Tibial artery (tissue), 4 donors: Measurements from ENCODE around the gene BCCIP.

ENCODE experiments used
- DNase-seq, 2 donors: peaks; one replicate each; pipeline ENCODE4 v3.0.0-alpha.2; 2019
- H3K27ac ChIP-seq, 2 donors: fragments of 200-600 bp; sonication (generic) in 1 of 2; 1 replicate in 1 of 2; 2 replicates in 1 of 2; pipeline ENCODE4 v1.5.1; 2018 to 2019; ENCODE audit warnings: mild to moderate bottlenecking in 1 of 2
- H3K27me3 ChIP-seq, 2 donors: fragments of 200-600 bp; sonication (generic) in 1 of 2; one replicate each; pipeline versions ENCODE4 v1.5.1 to v1.6.0; 2016 to 2019
- H3K36me3 ChIP-seq, 3 donors: fragments of 200-600 bp; sonication (generic) in 2 of 3; one replicate each; pipeline ENCODE4 v1.5.1; 2016 to 2019; ENCODE audit warnings: mild to moderate bottlenecking in 2 of 3
- H3K4me1 ChIP-seq, 4 donors: fragments of 200-600 bp; sonication (generic) in 2 of 4; 1 replicate in 3 of 4; 2 replicates in 1 of 4; pipeline ENCODE4 v1.5.1; 2016 to 2019
- H3K4me3 ChIP-seq, 2 donors: fragments of 200-600 bp; sonication (generic) in 1 of 2; 1 replicate in 1 of 2; 2 replicates in 1 of 2; pipeline ENCODE4 v1.5.1; 2018 to 2019; ENCODE audit warnings: mild to moderate bottlenecking in 2 of 2
- H3K9me3 ChIP-seq, 3 donors: fragments of 200-600 bp; sonication (generic) in 1 of 3; one replicate each; pipeline ENCODE4 v1.5.1; 2016 to 2019
- intact Hi-C: fragments of 100-400 bp; cut with DNase I; formaldehyde crosslinking; loops from one replicate; pipeline ENCODE4 v1.15.0; 2023; ENCODE audit warnings: low total_unique reads
- TF ChIP-seq, protein P1 (sequence below), 2 experiments: fragments of 200-600 bp in 1 of 2; fragments of 450-650 bp in 1 of 2; IDR thresholded peaks; one replicate each; pipeline ENCODE4 v1.5.1; 2017 to 2019; ENCODE audit warnings: antibody characterized with exemption in 2 of 2, mild to moderate bottlenecking in 1 of 2, moderate library complexity in 1 of 2

The BCCIP gene

GRCh38 chr10:125808047-125808446, 15.3 kb upstream of the BCCIP start:
- Histone ChIP-seq H3K27me3 (no peaks in the 10 kb centered on the region), H3K4me1 (no peaks in the 10 kb centered on the region), H3K9me3 (no peaks in the 10 kb centered on the region), H3K4me3 (no peak overlapping the region), H3K36me3 (peaks cover 51 to 79% (median 58%) of the 10 kb centered on the region in 3 donors), H3K27ac (no peak overlapping the region)
- intact Hi-C loops: no loop called here
- TF ChIP-seq, protein P1, sequence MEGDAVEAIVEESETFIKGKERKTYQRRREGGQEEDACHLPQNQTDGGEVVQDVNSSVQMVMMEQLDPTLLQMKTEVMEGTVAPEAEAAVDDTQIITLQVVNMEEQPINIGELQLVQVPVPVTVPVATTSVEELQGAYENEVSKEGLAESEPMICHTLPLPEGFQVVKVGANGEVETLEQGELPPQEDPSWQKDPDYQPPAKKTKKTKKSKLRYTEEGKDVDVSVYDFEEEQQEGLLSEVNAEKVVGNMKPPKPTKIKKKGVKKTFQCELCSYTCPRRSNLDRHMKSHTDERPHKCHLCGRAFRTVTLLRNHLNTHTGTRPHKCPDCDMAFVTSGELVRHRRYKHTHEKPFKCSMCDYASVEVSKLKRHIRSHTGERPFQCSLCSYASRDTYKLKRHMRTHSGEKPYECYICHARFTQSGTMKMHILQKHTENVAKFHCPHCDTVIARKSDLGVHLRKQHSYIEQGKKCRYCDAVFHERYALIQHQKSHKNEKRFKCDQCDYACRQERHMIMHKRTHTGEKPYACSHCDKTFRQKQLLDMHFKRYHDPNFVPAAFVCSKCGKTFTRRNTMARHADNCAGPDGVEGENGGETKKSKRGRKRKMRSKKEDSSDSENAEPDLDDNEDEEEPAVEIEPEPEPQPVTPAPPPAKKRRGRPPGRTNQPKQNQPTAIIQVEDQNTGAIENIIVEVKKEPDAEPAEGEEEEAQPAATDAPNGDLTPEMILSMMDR (IDR thresholded peaks at IDR 0.05): no peak
- no peak for DNase-seq

DNA sequence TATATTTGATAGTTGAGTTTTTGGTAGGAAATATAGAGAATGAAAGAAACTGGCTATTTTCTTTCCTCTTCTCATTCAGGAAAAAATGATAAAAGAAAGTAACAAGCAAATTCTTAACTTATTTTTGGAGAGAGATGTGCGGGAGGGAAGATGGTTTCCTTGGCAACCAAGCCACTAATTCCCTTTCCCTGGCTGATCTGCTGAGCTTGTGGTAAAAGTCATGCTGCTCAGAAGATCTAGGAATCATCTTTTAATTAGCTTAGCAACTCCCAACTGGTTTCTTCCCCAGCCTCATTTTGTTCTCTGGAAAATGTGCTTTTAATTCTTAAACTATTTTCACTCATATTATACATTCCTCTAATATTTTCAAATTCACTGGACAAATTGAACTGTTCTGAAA, 12.1 kb upstream of the BCCIP start:
- no peaks in the 10 kb centered on the region for H3K9me3 ChIP-seq
- no peak for DNase-seq
- no peaks in the 10 kb centered on the region for H3K27me3 ChIP-seq
- H3K4me3 ChIP-seq: no peak overlapping the region
- H3K27ac ChIP-seq: no peak overlapping the region
- intact Hi-C loops: no loop called here
- no peaks in the 10 kb centered on the region for H3K4me1 ChIP-seq
- TF ChIP-seq, protein P1 (IDR thresholded peaks at IDR 0.05): no peak
- H3K36me3 ChIP-seq: peaks cover 44 to 77% (median 60%) of the 10 kb centered on the region in 3 donors

- Histone ChIP-seq H3K4me3 (no peak overlapping the region), H3K27me3 (no peaks in the 10 kb centered on the region), H3K9me3 (no peaks in the 10 kb centered on the region), H3K27ac (no peak overlapping the region), H3K36me3 (peaks cover 38 to 67% (median 50%) of the 10 kb centered on the region in 3 donors), H3K4me1 (no peaks in the 10 kb centered on the region)
- intact Hi-C loops: no loop called here
- TF ChIP-seq, protein P1 (IDR thresholded peaks at IDR 0.05): no peak
- no peak for DNase-seq
Measured at GRCh38 chr10:125812128-125812750, 11.1 kb upstream of the BCCIP start.

- peaks cover 28 to 39% (median 30%) of the 10 kb centered on the region in 3 donors for H3K36me3 ChIP-seq
- intact Hi-C loops: no loop called here
- H3K9me3 ChIP-seq: no peaks in the 10 kb centered on the region
- TF ChIP-seq, protein P1 (IDR thresholded peaks at IDR 0.05): no peak
- H3K4me1 ChIP-seq: no peaks in the 10 kb centered on the region
- no peak for DNase-seq
- no peaks in the 10 kb centered on the region for H3K27me3 ChIP-seq
- no peak overlapping the region for H3K27ac ChIP-seq
- no peak overlapping the region for H3K4me3 ChIP-seq
Measured at GRCh38 chr10:125815764-125816163, 7.6 kb upstream of the BCCIP start.

DNA sequence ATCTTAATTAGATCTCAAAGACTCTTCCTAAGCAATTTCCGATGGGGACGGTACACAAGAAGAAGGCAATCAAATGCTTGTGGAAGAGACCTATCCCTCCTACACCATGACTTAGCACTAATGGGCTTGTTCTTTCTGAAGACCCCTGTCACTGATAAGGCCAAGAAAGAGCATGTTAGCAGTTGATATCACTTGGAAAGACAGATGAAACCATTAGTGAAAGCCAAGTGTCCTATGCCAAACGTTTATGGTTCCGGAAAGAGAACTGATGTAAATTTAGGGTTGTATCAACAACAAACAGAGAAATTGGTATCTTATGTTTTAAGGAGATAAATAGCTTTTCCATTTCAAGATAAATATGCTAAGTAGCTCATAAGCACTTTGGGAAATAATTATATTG, 6.8 kb upstream of the BCCIP start:
- Histone ChIP-seq H3K9me3 (no peaks in the 10 kb centered on the region), H3K27me3 (no peaks in the 10 kb centered on the region), H3K4me3 (no peak overlapping the region), H3K27ac (no peak overlapping the region), H3K4me1 (peaks cover 0 to 2% (median 0%) of the 10 kb centered on the region in 4 donors), H3K36me3 (peaks cover 22 to 32% (median 22%) of the 10 kb centered on the region in 3 donors)
- no peak for DNase-seq
- intact Hi-C loops: no loop called here
- TF ChIP-seq, protein P1 (IDR thresholded peaks at IDR 0.05): no peak
